K562 (cell line): ENCODE measurements around the gene CCDC127. TPM values are rescaled to one million over a fixed set of nuclear protein-coding genes. Genes with fewer than 3 reads are reported as not detected.

ENCODE experiments used
- BCL6 ChIP-seq: fragments of 250-450 bp; sonication (Bioruptor Pico); IDR thresholded peaks from 2 replicates; pipeline ENCODE4 v1.4.0; 2020
- CBFB ChIP-seq: sonication (generic); formaldehyde crosslinking; IDR thresholded peaks from 2 replicates; pipeline ENCODE4 v1.4.0; 2020; ENCODE audit warnings: mild to moderate bottlenecking, missing genetic modification reagents
- CBX1 ChIP-seq: sonication (generic); IDR thresholded peaks from 2 replicates; pipeline ENCODE4 v1.6.1; 2016; ENCODE audit warnings: antibody characterized with exemption, low read depth, mild to moderate bottlenecking
- COPS2 ChIP-seq: fragments of 450-650 bp; conservative IDR thresholded peaks from 2 replicates; pipeline ENCODE4 v1.6.1; 2016; ENCODE audit warnings: mild to moderate bottlenecking, moderate library complexity
- ELF4 ChIP-seq: fragments of 450-650 bp; formaldehyde crosslinking; IDR thresholded peaks from 2 replicates; pipeline ENCODE4 v1.4.0; 2022; ENCODE audit warnings: missing genetic modification characterization
- EZH2 ChIP-seq: IDR thresholded peaks from 2 replicates; pipeline ENCODE4 v1.6.1; 2012; ENCODE audit warnings: low read depth, mild to moderate bottlenecking, inconsistent platforms, low read length, borderline replicate concordance
- GATAD2A ChIP-seq: fragments of 450-650 bp; IDR thresholded peaks from 2 replicates; pipeline ENCODE4 v1.6.1; 2017
- HIVEP1 ChIP-seq: fragments of 250-450 bp; sonication (Bioruptor Pico); IDR thresholded peaks from 2 replicates; pipeline ENCODE4 v1.4.0; 2020; ENCODE audit warnings: mild to moderate bottlenecking
- HLTF ChIP-seq: fragments of 450-650 bp; IDR thresholded peaks from 2 replicates; pipeline ENCODE4 v1.6.1; 2016
- KAT8 ChIP-seq: fragments of 450-650 bp; IDR thresholded peaks from 2 replicates; pipeline ENCODE4 v1.6.1; 2016; ENCODE audit warnings: low read depth, mild to moderate bottlenecking
- NR4A1 ChIP-seq, 2 experiments: fragments of 250-450 bp in 1 of 2; fragments of 450-650 bp in 1 of 2; sonication (Bioruptor Pico) in 1 of 2; IDR thresholded peaks; 2 replicates each; pipeline versions ENCODE4 v1.4.0 to v1.6.1; 2016 to 2020; ENCODE audit warnings: mild to moderate bottlenecking in 2 of 2, missing compliant biosample characterization in 1 of 2, missing genetic modification characterization in 1 of 2, moderate library complexity in 1 of 2
- PCBP1 ChIP-seq: fragments of 200-400 bp; formaldehyde crosslinking; IDR thresholded peaks from 2 replicates; pipeline ENCODE4 v1.6.1; 2018; ENCODE audit warnings: mild to moderate bottlenecking, low read depth, low read length; ENCODE audit not compliant: poor library complexity, severe bottlenecking
- PTTG1 ChIP-seq: fragments of 450-650 bp; IDR thresholded peaks from 2 replicates; pipeline ENCODE4 v1.6.1; 2016; ENCODE audit warnings: low read depth, mild to moderate bottlenecking, missing genetic modification characterization, missing compliant biosample characterization
- RUNX1 ChIP-seq: sonication (generic); IDR thresholded peaks from 2 replicates; pipeline ENCODE4 v1.6.1; 2016; ENCODE audit warnings: antibody characterized with exemption, low read depth
- SAP30 ChIP-seq: fragments of 200-600 bp; sonication (generic); IDR thresholded peaks from 2 replicates; pipeline ENCODE4 v1.6.1; 2012; ENCODE audit warnings: borderline replicate concordance, low read depth, mild to moderate bottlenecking, moderate library complexity, low read length, control low read depth, inconsistent platforms; ENCODE audit not compliant: insufficient read depth, poor library complexity, severe bottlenecking
- SRSF3 ChIP-seq: fragments of 200-400 bp; formaldehyde crosslinking; IDR thresholded peaks from 2 replicates; pipeline ENCODE4 v1.6.1; 2016; ENCODE audit warnings: mild to moderate bottlenecking, low read length, moderate library complexity; ENCODE audit not compliant: insufficient read depth
- TAF1 ChIP-seq: IDR thresholded peaks from 2 replicates; pipeline ENCODE4 v1.6.1; 2011; ENCODE audit warnings: mild to moderate bottlenecking, low read length, moderate library complexity; ENCODE audit not compliant: insufficient read depth, control insufficient read depth, severe bottlenecking; ENCODE audit errors: extremely low read depth
- TAL1 ChIP-seq: fragments of 450-650 bp; IDR thresholded peaks from 2 replicates; pipeline ENCODE4 v1.6.1; 2016; ENCODE audit warnings: mild to moderate bottlenecking
- TSC22D4 ChIP-seq: fragments of 450-650 bp; IDR thresholded peaks from 2 replicates; pipeline ENCODE4 v1.6.1; 2016; ENCODE audit warnings: missing genetic modification characterization, missing biosample characterization, control low read depth
- ZBTB8A ChIP-seq: fragments of 450-650 bp; IDR thresholded peaks from 2 replicates; pipeline ENCODE4 v1.6.1; 2018; ENCODE audit warnings: mild to moderate bottlenecking, moderate library complexity; ENCODE audit not compliant: partially characterized antibody
- ZNF347 ChIP-seq: fragments of 450-650 bp; formaldehyde crosslinking; IDR thresholded peaks from 2 replicates; pipeline ENCODE4 v1.4.0; 2020; ENCODE audit warnings: low read depth, mild to moderate bottlenecking, moderate library complexity
- ZNF668 ChIP-seq: fragments of 250-450 bp; sonication (Bioruptor Pico); IDR thresholded peaks from 2 replicates; pipeline ENCODE4 v1.8.0; 2022; ENCODE audit warnings: mild to moderate bottlenecking, inconsistent platforms
- ZNF778 ChIP-seq: fragments of 450-650 bp; formaldehyde crosslinking; IDR thresholded peaks from 2 replicates; pipeline ENCODE4 v1.4.0; 2020; ENCODE audit warnings: mild to moderate bottlenecking, moderate library complexity
- polyA plus RNA-seq, 8 experiments: library from polyadenylated mRNA; depleted of rRNA in 4 of 8; stranded (reverse) in 5 of 8; unstranded in 3 of 8; fragments of >200 nt; fragmentation: Nextera tagmentation in 2 of 8; fragmentation: Illumina TruSeq in 1 of 8; extraction: Ambion mirVana in 2 of 8; extraction: Trizol in 1 of 8; gene quantifications; 2 replicates each; pipeline versions ENCODE4 v1.2.1 to v1.2.3, GENCODE V29; 2011 to 2014; ENCODE audit warnings: inconsistent platforms in 1 of 8, missing spikeins in 1 of 8
- total RNA-seq, 7 experiments: library from RNA; depleted of rRNA in 6 of 7; stranded (reverse); fragments of >200 nt in 6 of 7; fragmentation: Illumina TruSeq in 2 of 7; extraction: Trizol in 2 of 7; gene quantifications; 2 replicates each; pipeline versions ENCODE4 v1.2.1 to v1.2.3, GENCODE V29; 2011 to 2021; ENCODE audit warnings: low replicate concordance in 1 of 7
- TF ChIP-seq, protein P1 (sequence below): fragments of 450-650 bp; IDR thresholded peaks from 2 replicates; pipeline ENCODE4 v1.6.1; 2016; ENCODE audit warnings: missing biosample characterization, missing genetic modification characterization
- TF ChIP-seq, protein P2 (sequence below): sonication (generic); formaldehyde crosslinking; IDR thresholded peaks from 2 replicates; pipeline ENCODE4 v1.8.1; 2023; ENCODE audit warnings: mild to moderate bottlenecking, missing genetic modification reagents, moderate library complexity

Gene CCDC127
- total and polyA plus RNA-seq, 9 of the 15 experiments (the other 6 are each of a cell fraction or from before 2014, with no cell fraction given) = 2.7 to 4.5 (median 4.1) TPM

DNA sequence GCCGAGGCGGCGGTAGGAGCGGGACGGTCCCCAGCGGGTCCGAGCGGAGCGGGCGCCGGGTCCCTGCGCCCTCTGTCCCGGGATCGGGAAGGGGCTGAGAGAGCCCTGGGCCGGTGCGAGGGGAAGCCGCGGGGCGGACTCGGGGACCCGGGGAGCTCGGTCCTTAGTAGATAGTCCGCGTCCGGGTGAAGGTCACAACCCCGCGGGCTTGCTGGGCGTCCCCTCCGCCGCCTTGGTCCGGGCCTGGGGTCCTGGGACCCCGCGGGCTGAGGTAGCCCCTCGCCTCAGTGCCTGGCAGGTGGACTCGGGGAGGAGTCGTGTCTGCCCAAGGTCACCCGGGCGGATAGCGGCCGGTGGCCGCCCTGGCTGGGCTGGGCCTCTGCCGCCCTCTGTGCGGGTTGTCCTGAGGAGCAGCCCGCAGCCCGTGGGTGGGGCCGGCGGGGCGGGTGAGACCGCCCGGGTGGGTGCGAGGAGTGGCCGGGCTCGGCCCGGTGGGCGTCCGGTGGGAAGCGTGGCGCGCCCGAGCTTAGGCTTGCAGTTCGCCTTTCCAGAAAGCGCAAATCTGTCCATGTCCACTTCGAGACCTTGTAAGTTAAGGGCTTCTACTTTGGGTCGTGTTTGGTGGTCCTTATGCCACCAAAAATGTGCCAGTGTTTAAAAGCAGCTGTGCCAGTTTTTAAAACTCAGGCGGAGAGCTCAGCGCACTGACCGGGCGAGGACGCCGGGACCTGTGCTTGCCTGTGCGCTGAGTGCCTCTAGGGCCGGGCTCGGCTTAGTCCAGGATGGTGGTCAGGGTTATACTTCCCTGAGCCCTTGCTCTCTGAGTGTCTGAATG, 721 bp upstream of the CCDC127 start (continued):
- TF ChIP-seq KAT8 (no peak), SAP30 (peak; percentile 43), TAL1 (no peak), RUNX1 (no peak), ZNF347 (no peak), BCL6 (CRISPR knock-in tag) (no peak), NR4A1 (CRISPR knock-in tag; IDR thresholded peaks at IDR 0.05) (no peak), NR4A1 (tag; IDR thresholded peaks at IDR 0.05) (no peak), TAF1 (peak; percentile 17), PTTG1 (tag) (no peak), COPS2 (no peak), ELF4 (CRISPR knock-in tag) (no peak), ZBTB8A (no peak), SRSF3 (0 out of 2 replicates have a peak, but pooled peaks have one; percentile 67), CBX1 (no peak), ZNF778 (CRISPR knock-in tag) (no peak), HLTF (no peak), ZNF668 (CRISPR knock-in tag) (no peak), HIVEP1 (no peak), CBFB (no peak), PCBP1 (peak; percentile 89), EZH2 (no peak), TSC22D4 (tag) (no peak), GATAD2A (no peak)
- TF ChIP-seq, protein P1, sequence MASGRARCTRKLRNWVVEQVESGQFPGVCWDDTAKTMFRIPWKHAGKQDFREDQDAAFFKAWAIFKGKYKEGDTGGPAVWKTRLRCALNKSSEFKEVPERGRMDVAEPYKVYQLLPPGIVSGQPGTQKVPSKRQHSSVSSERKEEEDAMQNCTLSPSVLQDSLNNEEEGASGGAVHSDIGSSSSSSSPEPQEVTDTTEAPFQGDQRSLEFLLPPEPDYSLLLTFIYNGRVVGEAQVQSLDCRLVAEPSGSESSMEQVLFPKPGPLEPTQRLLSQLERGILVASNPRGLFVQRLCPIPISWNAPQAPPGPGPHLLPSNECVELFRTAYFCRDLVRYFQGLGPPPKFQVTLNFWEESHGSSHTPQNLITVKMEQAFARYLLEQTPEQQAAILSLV (tag) = no peak
- TF ChIP-seq, protein P2, sequence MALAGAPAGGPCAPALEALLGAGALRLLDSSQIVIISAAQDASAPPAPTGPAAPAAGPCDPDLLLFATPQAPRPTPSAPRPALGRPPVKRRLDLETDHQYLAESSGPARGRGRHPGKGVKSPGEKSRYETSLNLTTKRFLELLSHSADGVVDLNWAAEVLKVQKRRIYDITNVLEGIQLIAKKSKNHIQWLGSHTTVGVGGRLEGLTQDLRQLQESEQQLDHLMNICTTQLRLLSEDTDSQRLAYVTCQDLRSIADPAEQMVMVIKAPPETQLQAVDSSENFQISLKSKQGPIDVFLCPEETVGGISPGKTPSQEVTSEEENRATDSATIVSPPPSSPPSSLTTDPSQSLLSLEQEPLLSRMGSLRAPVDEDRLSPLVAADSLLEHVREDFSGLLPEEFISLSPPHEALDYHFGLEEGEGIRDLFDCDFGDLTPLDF (CRISPR knock-in tag) = no peak
